ENCODE data around the gene RAD9A. TPM values are rescaled to one million over a fixed set of nuclear protein-coding genes. Genes with fewer than 3 reads are reported as not detected.
"Not testable (repeated sequence)": the region's sequence is repeated elsewhere in the genome, so short reads cannot be mapped to it uniquely, and the experiment has no call there.

Gene RAD9A
- total RNA-seq, 2 donors from 2014 or later, result 32.0 to 37.5 TPM

DNA sequence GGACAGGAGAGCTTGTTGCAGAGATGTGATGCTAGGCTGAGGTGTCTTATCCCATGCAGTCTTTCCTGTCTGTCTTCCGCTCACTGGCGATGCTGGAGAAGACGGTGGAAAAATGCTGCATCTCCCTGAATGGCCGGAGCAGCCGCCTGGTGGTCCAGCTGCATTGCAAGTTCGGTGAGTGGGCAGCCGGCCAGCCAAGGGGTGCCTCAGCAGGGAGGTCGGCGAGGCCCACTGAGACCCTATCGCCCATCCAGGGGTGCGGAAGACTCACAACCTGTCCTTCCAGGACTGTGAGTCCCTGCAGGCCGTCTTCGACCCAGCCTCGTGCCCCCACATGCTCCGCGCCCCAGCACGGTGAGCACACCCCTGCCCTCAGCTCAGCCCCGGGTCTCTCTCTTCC, 1.7 kb downstream of the RAD9A start:
- Mint-ChIP-seq H3K4me1 (peaks cover 25% of the 10 kb centered on the region), H3K27ac (no peak overlapping the region), H3K4me3 (peak overlapping the region; percentile 89), H3K36me3 (ENCODE audit: low read depth) (peaks cover 51% of the 10 kb centered on the region), H3K27me3 (no peaks in the 10 kb centered on the region), H3K9me3 (no peaks in the 10 kb centered on the region)
- no peak for ATAC-seq (replicated peaks)

DNA sequence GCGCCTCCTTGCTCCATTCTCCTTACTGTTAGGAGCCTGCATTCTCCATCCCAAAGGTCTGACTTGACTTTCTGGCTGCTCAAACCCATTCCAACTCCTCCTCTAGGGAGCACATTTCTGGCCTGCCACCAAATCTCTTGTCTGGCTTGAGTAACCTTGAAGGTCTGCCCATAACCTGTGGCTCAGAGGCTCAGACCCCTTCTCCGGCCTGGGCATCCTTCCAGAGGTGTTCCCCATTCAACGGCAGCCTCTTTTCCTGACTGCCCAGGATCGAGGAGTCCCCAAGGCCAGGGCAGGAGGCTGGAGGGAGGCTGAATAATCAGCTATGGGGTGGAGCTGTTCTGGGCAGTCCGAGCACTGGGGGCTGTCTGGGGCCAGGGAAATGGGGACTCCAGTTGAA, 2.2 kb downstream of the RAD9A start:
- H3K27ac Mint-ChIP-seq, result no peak overlapping the region
- no peaks in the 10 kb centered on the region for H3K9me3 Mint-ChIP-seq
- peak overlapping the region; percentile 89 for H3K4me3 Mint-ChIP-seq
- peaks cover 57% of the 10 kb centered on the region for H3K36me3 Mint-ChIP-seq (ENCODE audit: low read depth)
- peaks cover 24% of the 10 kb centered on the region for H3K4me1 Mint-ChIP-seq
- ATAC-seq (replicated peaks), result no peak
- no peaks in the 10 kb centered on the region for H3K27me3 Mint-ChIP-seq

DNA sequence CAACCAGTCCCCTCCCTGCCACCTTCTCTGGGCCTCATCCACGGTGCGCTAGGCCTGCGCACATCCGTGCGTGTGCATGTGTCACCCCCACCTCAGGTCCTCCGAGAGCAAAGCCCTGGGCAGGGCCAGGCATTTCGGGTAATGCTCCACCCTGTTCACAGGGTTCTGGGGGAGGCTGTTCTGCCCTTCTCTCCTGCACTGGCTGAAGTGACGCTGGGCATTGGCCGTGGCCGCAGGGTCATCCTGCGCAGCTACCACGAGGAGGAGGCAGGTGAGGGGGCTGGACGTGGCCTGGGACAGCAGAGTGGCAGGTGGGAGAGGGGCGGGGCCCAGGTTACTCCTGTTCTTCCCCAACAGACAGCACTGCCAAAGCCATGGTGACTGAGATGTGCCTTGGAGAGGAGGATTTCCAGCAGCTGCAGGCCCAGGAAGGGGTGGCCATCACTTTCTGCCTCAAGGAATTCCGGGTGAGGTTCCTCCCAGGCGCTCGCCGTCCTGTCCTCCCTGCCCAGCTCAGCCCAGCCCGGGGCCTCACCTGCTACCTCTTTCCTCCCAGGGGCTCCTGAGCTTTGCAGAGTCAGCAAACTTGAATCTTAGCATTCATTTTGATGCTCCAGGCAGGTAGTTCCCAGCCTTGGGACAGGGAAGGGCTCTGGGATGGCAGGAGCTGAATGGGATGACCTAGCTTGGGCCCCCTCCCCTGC, 3.9 kb downstream of the RAD9A start:
- peaks cover 74% of the 10 kb centered on the region for H3K36me3 Mint-ChIP-seq (ENCODE audit: low read depth)
- H3K27ac Mint-ChIP-seq, result no peak overlapping the region
- peaks cover 15% of the 10 kb centered on the region for H3K4me1 Mint-ChIP-seq

DNA sequence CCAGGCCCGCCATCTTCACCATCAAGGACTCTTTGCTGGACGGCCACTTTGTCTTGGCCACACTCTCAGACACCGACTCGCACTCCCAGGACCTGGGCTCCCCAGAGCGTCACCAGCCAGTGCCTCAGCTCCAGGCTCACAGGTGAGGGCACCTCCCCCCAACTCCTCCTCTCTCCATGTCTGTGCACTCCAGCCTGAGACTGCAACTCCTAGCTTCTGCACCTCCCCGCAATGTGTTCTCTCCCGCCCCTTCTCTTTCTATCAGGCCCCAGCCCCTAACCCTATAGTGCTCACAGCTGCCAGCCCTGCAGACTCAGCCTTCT, 4.4 kb downstream of the RAD9A start:
- Mint-ChIP-seq H3K36me3 (ENCODE audit: low read depth) (peaks cover 77% of the 10 kb centered on the region), H3K27ac (peak overlapping the region; percentile 87), H3K9me3 (no peaks in the 10 kb centered on the region), H3K4me3 (no peak overlapping the region), H3K4me1 (peaks cover 15% of the 10 kb centered on the region), H3K27me3 (no peaks in the 10 kb centered on the region)
- ATAC-seq (replicated peaks), result no peak

More for the DNA sequence above, 3.9 kb downstream of the RAD9A start:
- H3K27me3 Mint-ChIP-seq, result no peaks in the 10 kb centered on the region
- H3K9me3 Mint-ChIP-seq, result no peaks in the 10 kb centered on the region
- ATAC-seq (replicated peaks), result no peak
- H3K4me3 Mint-ChIP-seq, result no peak overlapping the region

DNA sequence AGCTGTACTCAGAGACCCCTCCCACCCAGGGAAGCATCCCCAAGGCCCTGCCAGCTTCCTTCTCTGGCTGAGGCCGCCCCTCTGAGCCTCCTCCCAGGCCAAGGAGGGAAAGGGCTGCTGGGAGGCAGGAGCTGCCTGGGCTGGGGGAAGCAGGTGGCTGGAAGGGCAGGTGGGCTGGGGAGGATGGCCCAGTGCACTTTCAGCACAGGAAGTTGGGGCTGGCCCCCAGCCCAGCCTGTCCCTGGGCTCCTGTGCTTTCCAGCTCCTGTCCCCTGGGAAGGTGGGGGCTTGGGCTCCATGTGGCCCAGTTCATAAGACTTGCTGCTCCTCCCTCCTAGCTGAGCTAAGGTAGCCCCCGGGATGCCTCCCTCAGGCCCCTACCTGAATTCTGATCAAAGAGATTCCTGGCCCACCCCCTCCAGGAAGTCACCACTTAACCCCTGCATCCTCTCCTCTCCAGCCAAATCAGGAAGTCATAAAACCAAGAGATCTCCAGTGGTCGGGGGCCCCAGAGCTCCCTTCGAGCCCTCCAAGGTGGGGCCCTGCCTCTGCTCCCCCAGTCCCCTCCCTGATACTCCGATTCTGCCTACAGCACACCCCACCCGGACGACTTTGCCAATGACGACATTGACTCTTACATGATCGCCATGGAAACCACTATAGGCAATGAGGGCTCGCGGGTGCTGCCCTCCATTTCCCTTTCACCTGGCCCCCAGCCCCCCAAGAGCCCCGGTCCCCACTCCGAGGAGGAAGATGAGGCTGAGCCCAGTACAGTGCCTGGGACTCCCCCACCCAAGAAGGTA, 5.0 kb downstream of the RAD9A start:
- Mint-ChIP-seq H3K27me3 (no peaks in the 10 kb centered on the region), H3K27ac (peak overlapping the region; percentile 87), H3K4me3 (peak overlapping the region; percentile 52), H3K4me1 (peaks cover 15% of the 10 kb centered on the region), H3K36me3 (ENCODE audit: low read depth) (peaks cover 77% of the 10 kb centered on the region), H3K9me3 (no peaks in the 10 kb centered on the region)
- no peak for ATAC-seq (replicated peaks)

DNA sequence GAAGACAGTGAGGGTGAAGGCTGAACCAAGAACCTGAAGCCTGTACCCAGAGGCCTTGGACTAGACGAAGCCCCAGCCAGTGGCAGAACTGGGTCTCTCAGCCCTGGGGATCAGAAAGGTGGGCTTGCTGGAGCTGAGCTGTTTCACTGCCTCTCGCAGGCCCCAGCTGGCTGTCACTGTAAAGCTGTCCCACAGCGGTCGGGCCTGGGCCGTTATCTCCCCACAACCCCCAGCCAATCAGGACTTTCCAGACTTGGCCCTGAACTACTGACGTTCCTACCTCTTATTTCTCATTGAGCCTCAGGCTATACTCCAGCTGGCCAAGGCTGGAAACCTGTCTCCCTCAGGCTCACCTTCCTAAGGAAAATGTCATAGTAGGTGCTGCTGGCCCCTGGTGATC, 5.8 kb downstream of the RAD9A start:
- Mint-ChIP-seq H3K27me3 (no peaks in the 10 kb centered on the region), H3K4me3 (peak overlapping the region; percentile 52), H3K4me1 (peaks cover 13% of the 10 kb centered on the region), H3K36me3 (ENCODE audit: low read depth) (peaks cover 73% of the 10 kb centered on the region), H3K27ac (peak overlapping the region; percentile 87), H3K9me3 (no peaks in the 10 kb centered on the region)
- no peak for ATAC-seq (replicated peaks)

DNA sequence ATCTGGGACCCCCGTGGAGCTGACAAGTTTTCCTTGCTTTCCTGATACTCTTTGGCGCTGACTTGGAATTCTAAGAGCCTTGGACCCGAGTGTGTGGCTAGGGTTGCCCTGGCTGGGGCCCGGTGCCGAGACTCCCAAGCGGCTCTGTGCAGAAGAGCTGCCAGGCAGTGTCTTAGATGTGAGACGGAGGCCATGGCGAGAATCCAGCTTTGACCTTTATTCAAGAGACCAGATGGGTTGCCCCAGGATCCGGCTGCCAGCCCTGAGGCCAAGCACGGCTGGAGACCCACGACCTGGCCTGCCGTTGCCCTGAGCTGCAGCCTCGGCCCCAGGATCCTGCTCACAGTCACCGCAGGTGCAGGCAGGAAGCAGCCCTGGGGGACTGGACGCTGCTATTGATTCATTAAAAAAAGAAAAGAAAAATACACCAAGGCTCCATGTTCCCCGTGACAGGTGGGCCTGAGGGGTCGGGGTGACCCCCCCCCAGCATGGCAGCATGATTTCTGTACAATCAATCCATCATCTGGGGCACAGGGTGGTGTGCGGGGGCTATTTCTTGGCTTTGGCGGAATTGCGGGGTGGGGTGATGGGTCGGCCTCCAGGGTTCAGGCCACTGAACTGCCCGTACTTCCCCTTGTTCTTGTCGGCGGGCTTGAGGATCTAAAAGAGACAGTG, 6.3 kb downstream of the RAD9A start:
- Mint-ChIP-seq H3K27me3 (no peaks in the 10 kb centered on the region), H3K9me3 (no peaks in the 10 kb centered on the region), H3K36me3 (ENCODE audit: low read depth) (peaks cover 70% of the 10 kb centered on the region), H3K4me3 (peak overlapping the region; percentile 52), H3K27ac (peak overlapping the region; percentile 87), H3K4me1 (peaks cover 10% of the 10 kb centered on the region)
- ATAC-seq (replicated peaks), result no peak

DNA sequence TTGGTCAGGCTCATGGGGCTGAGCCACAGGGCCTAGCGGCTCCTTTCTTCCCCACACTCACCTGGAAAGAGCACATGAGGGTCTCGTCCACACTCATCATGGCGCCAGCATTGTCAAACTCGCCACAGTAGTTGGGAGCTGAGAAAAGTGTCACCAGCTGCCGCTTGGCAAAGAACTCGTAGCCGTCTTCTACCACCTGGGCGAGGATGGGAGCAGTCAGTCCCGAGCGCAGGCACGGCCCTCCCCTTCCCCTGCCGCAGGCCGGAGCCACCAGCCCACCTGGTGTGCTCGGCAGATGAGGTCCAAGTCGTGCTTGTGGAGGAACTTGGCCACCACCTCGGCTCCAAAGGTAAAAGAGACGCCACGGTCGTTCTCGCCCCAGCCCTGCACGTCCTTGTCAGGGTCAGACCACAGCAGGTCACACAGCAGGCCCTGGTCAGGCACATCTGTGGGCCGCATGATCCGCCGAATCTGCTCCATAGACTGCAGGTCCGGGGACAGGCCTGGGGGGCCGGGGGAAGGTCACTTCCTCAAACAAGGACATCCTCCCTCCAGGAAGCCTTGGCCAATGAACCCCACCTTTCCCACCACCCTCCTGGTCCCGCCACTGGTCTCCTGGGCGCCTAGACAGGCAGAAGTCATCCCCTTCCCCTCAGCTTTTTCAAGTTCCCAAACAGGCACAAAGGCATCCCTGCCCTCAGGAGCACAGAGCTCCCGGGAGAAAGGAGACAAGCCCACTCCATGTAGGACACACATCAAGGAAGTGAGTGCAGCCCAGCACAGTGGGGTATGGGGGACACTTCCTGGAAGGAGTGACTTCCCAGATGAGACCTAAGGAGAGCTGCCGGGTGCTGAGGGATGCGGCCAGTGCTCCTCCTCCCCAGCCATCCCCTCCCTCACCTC, 7.1 kb downstream of the RAD9A start:
- H3K4me1 Mint-ChIP-seq, result peaks cover 10% of the 10 kb centered on the region
- no peaks in the 10 kb centered on the region for H3K9me3 Mint-ChIP-seq
- no peak for ATAC-seq (replicated peaks)
- H3K36me3 Mint-ChIP-seq (ENCODE audit: low read depth), result peaks cover 68% of the 10 kb centered on the region
- H3K27ac Mint-ChIP-seq, result no peak overlapping the region
- H3K4me3 Mint-ChIP-seq, result peak overlapping the region; percentile 84
- H3K27me3 Mint-ChIP-seq, result no peaks in the 10 kb centered on the region

DNA sequence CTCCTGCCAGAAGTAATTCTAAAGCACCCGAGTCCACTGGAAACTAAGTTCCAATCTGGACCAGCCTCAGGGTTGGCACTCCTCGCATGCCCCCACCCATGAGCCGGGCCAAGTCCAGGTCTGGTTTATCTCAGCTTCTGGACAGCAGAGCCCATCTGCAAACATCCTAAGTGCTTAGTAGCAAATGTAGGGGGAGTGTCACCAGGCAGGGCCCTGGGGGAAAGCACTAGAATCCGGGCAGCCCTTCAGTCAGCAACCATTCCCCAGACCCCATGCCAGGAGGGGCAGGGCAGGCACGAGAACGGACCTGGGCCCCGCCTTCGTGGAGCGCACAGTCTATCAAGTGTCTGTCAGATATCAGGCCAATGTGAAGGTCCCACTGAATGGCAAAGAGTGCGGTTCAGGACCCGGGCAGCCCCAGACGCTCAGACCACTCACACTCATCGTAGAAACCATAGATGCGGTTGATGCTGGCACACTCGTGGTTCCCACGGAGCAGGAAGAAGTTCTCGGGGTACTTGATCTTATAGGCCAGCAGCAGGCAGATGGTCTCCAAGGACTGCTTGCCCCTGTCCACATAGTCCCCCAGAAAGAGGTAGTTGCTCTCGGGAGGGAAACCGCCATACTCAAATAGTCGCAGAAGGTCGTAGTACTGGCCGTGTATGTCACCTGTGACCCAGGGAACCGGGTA, 8.6 kb downstream of the RAD9A start:
- Mint-ChIP-seq H3K36me3 (ENCODE audit: low read depth) (peaks cover 71% of the 10 kb centered on the region), H3K27ac (peak overlapping the region; percentile 82), H3K27me3 (no peaks in the 10 kb centered on the region), H3K9me3 (no peaks in the 10 kb centered on the region), H3K4me1 (peaks cover 10% of the 10 kb centered on the region), H3K4me3 (peak overlapping the region; percentile 84)
- no peak for ATAC-seq (replicated peaks)

DNA sequence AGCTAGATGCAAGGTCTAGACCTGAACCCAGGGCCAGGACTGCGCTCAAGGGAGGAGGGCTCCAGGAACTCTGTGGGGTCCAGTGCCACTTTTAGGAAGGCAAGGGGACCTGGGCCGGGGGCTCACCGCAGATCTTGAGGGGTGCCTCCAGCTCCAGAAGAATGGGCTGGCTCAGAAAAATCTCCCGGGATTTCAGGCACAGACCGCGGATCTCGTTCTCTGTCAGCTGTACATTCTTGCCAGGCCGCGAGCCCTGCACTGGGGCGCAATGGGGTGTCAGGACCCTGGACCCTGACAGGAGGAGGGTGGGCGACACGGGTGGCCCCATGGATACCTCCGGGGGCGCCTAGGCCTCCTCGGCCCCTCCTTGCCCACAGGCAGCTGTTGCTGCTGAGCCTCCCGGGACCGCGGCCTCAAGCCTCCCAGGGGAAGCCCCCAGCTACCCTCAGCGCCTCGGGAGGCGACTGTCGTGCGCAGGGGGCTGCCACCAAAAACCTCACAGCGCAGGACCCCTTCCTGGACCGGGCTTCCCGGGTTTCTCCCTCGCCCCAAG, 9.2 kb downstream of the RAD9A start:
- Mint-ChIP-seq H3K4me3 (peak overlapping the region; percentile 84), H3K4me1 (peaks cover 10% of the 10 kb centered on the region), H3K9me3 (no peaks in the 10 kb centered on the region), H3K36me3 (ENCODE audit: low read depth) (peaks cover 76% of the 10 kb centered on the region), H3K27ac (peak overlapping the region; percentile 82), H3K27me3 (no peaks in the 10 kb centered on the region)
- ATAC-seq (replicated peaks), result peak; percentile 0

DNA sequence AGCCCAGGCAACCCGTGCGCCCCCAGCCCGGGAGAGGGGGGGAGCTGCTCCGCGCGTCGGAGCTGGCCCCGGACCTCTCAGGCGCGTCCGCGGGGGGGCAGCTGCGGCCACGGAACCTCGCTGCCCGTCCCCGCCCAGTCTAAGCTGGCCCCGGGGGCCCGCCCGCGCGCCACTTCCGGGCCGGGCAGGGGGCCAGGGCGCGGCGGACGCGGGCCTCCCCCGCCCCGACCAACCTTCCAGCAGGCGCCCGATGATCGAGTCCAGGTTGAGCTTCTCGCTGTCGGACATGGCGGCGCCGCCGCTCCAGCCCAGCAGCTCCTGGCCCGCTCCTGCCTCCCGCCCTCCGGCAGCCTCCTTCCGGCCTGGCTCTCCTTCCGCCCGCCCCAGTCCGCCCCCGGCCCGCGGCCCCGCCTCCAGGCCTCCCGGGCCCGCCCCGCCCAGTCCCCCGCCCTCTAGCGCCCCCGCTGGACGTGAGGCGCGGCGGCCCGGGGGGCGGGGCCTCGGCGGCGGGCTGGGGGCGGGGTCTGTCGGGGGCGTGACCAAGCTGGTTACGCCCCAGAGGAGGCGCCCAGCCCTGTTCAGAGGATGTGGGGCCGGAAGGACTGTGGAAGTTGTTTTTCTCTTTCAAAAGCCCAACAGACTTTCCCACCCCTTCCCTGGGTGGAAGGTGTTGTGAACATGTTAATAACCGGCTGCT, 9.9 kb downstream of the RAD9A start, which contains the start of gene PPP1CA:
TSS of gene PPP1CA (minus strand) at position 364 of the 697 bp plus-strand sequence. CDS start at position 288, 76 bp downstream.
- ATAC-seq (replicated peaks), result peak; percentile 76
- H3K36me3 Mint-ChIP-seq (ENCODE audit: low read depth), result peaks cover 76% of the 10 kb centered on the region
- no peaks in the 10 kb centered on the region for H3K27me3 Mint-ChIP-seq
- peak within 1 kb of the TSS; percentile 82 for H3K27ac Mint-ChIP-seq
- H3K9me3 Mint-ChIP-seq, result no peaks in the 10 kb centered on the region
- H3K4me1 Mint-ChIP-seq, result peaks cover 16% of the 10 kb centered on the region
- H3K4me3 Mint-ChIP-seq, result peak within 1 kb of the TSS; percentile 98

DNA sequence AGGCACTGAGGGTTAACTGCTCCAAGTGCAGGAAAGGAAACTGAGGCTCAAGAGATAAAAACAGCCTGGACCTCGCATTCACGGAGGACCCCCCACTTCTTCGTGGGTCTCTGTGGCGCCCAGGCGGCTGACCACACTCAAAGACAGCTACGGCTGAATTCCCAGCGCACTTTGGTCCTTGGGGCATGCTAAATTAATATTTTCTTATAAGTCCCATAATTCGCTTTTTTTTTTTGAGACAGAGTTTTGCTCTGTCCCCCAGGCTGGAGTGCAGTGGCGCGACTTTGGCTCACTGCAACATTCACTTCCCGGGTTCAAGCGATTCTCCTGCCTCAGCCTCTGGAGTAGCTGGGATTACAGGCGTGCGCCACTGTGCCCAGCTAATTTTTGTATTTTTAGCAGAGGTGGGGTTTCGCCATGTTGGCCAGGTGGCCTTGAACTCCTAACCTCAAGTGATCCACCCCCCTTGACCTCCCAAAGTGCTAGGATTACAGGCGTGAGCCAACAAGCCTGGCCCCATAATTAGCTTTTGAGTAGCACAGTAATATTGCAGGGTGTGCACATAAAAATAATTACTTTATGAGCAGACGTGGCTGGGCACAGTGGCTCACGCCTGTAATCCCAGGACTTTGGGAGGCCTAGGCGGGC, 10.5 kb downstream of the RAD9A start:
- H3K4me3 Mint-ChIP-seq, result peak overlapping the region; percentile 98
- H3K36me3 Mint-ChIP-seq (ENCODE audit: low read depth), result peaks cover 76% of the 10 kb centered on the region
- peaks cover 16% of the 10 kb centered on the region for H3K4me1 Mint-ChIP-seq
- H3K27me3 Mint-ChIP-seq; H3K9me3 Mint-ChIP-seq; ATAC-seq (replicated peaks); H3K27ac Mint-ChIP-seq: not testable (repeated sequence)
